HCT116 (cell line): ENCODE data around the gene PLD6. TPM values are rescaled to one million over a fixed set of nuclear protein-coding genes. Genes with fewer than 3 reads are reported as not detected.

Experiments used
- ATAC-seq: fragments of 200-7000 bp; cut with Tn5 transposase; 2 replicates; pipeline ENCODE4 v1.9.1; 2020; ENCODE audit warnings: mild to moderate bottlenecking, moderate library complexity
- BruUV-seq: library from RNA; stranded (reverse); fragments of 400-500 nt; replicated peaks from 2 replicates; lab custom pipeline; 2021; lab: Mats Ljungman, UMichigan
- CTCF ChIA-PET: fragments of 300-600 bp; sonication (Branson Sonifier 250); formaldehyde crosslinking; loops from one replicate; lab custom pipeline; 2021; ENCODE audit warnings: antibody characterized with exemption; lab: Charles Lee
- POLR2A ChIA-PET: fragments of 300-600, 350-600 bp; sonication (Branson Sonifier 250); formaldehyde crosslinking; loops from one replicate; lab custom pipeline; 2021; ENCODE audit warnings: antibody characterized with exemption; lab: Charles Lee
- RAD21 ChIA-PET, 2 experiments: fragments of 300-600 bp; sonication (Branson Sonifier 250); formaldehyde crosslinking; loops; one replicate each; lab custom pipeline; 2023; ENCODE audit warnings: low total read pairs in 2 of 2; ENCODE audit not compliant: uncharacterized antibody in 2 of 2, unreplicated experiment in 2 of 2, low non-redundant PET in 1 of 2; lab: Charles Lee
- DNase-seq: peaks from one replicate; pipeline ENCODE4 v3.0.0-alpha.2; 2010; ENCODE audit warnings: low read depth, low spot score
- H2AFZ ChIP-seq: fragments of 200-600 bp; shearing (Covaris generic), sonication (generic); 2 replicates; pipeline ENCODE4 v1.6.1; 2017; ENCODE audit warnings: low read depth, mixed run types, mixed read lengths, antibody characterized with exemption, low read length; ENCODE audit not compliant: poor library complexity, severe bottlenecking
- H3K27ac ChIP-seq: 2 replicates; pipeline ENCODE4 v1.5.1; 2012; ENCODE audit warnings: low read depth, low read length
- H3K27me3 ChIP-seq: fragments of 200-600 bp; sonication (generic); 2 replicates; pipeline ENCODE4 v1.6.1; 2016; ENCODE audit warnings: mixed run types, low read length, mixed read lengths; ENCODE audit not compliant: insufficient read depth
- H3K36me3 ChIP-seq, 2 experiments: fragments of 200-500 bp in 1 of 2; fragments of 200-600 bp in 1 of 2; sonication (Bioruptor generic) in 1 of 2; sonication (generic) in 1 of 2; 2 replicates each; pipeline versions ENCODE4 v1.5.1 to v1.6.1; 2014 to 2016; ENCODE audit warnings: low read length in 2 of 2, inconsistent platforms in 1 of 2, mixed read lengths in 1 of 2, mixed run types in 1 of 2; ENCODE audit not compliant: insufficient read depth in 2 of 2, control insufficient read depth in 1 of 2
- H3K4me1 ChIP-seq, 2 experiments: fragments of 200-600 bp in 1 of 2; sonication (generic) in 1 of 2; 2 replicates each; pipeline versions ENCODE4 v1.5.1 to v1.6.1; 2012 to 2017; ENCODE audit warnings: low read length in 2 of 2, inconsistent platforms in 1 of 2, mild to moderate bottlenecking in 1 of 2, mixed read lengths in 1 of 2, mixed run types in 1 of 2, moderate library complexity in 1 of 2; ENCODE audit not compliant: insufficient read depth in 2 of 2, control insufficient read depth in 1 of 2
- H3K4me2 ChIP-seq: fragments of 200-600 bp; sonication (generic); 2 replicates; pipeline ENCODE4 v1.6.1; 2017; ENCODE audit warnings: mixed run types, low read length, mixed read lengths
- H3K4me3 ChIP-seq, 2 experiments: fragments of 200-600 bp in 1 of 2; sonication (generic) in 1 of 2; replicated peaks in 1 of 2; 2 replicates each; pipeline ENCODE4 v1.5.1; 2011 to 2016; ENCODE audit warnings: low read length in 2 of 2, control low read depth in 1 of 2, low read depth in 1 of 2, mild to moderate bottlenecking in 1 of 2, mixed read lengths in 1 of 2, mixed run types in 1 of 2
- H3K79me2 ChIP-seq: fragments of 200-600 bp; sonication (generic); 2 replicates; pipeline ENCODE4 v1.6.1; 2017; ENCODE audit warnings: mild to moderate bottlenecking, mixed run types, low read length, moderate library complexity, mixed read lengths; ENCODE audit not compliant: insufficient read depth
- H3K9ac ChIP-seq: fragments of 200-600 bp; sonication (generic); 2 replicates; pipeline ENCODE4 v1.6.1; 2016; ENCODE audit warnings: low read length, mixed read lengths
- H3K9me2 ChIP-seq: fragments of 200-600 bp; sonication (generic), shearing (Covaris generic); 2 replicates; pipeline ENCODE4 v1.6.1; 2017; ENCODE audit warnings: mixed run types, mild to moderate bottlenecking, moderate library complexity; ENCODE audit not compliant: insufficient read depth
- H3K9me3 ChIP-seq, 2 experiments: fragments of 200-500 bp in 1 of 2; fragments of 200-600 bp in 1 of 2; sonication (Bioruptor generic) in 1 of 2; sonication (generic) in 1 of 2; 2 replicates each; pipeline ENCODE4 v1.6.1; 2014 to 2017; ENCODE audit warnings: low read length in 2 of 2, mixed read lengths in 2 of 2, inconsistent platforms in 1 of 2, low read depth in 1 of 2, mild to moderate bottlenecking in 1 of 2, mixed run types in 1 of 2, moderate library complexity in 1 of 2; ENCODE audit not compliant: control insufficient read depth in 1 of 2, insufficient read depth in 1 of 2
- H4K20me1 ChIP-seq: fragments of 200-600 bp; sonication (generic), shearing (Covaris generic); 2 replicates; pipeline ENCODE4 v1.6.1; 2017; ENCODE audit warnings: mixed run types, mild to moderate bottlenecking, moderate library complexity; ENCODE audit not compliant: insufficient read depth
- CEBPB ChIP-seq: IDR thresholded peaks from 2 replicates; pipeline ENCODE4 v1.6.1; 2012; ENCODE audit warnings: low read depth
- EGR1 ChIP-seq: IDR thresholded peaks from 2 replicates; pipeline ENCODE4 v1.6.1; 2012; ENCODE audit warnings: low read depth
- EZH2 ChIP-seq: fragments of 200-600 bp; sonication (generic); IDR thresholded peaks from 2 replicates; pipeline ENCODE4 v1.6.1; 2017; ENCODE audit warnings: antibody characterized with exemption, mixed run types
- POLR2AphosphoS5 ChIP-seq: IDR thresholded peaks from 2 replicates; pipeline ENCODE4 v1.6.1; 2011; ENCODE audit warnings: mild to moderate bottlenecking, low read depth, low read length, moderate library complexity
- SIN3A ChIP-seq: IDR thresholded peaks from 2 replicates; pipeline ENCODE4 v1.6.1; 2012; ENCODE audit warnings: low read depth
- SRF ChIP-seq: IDR thresholded peaks from 2 replicates; pipeline ENCODE4 v1.6.1; 2012; ENCODE audit warnings: low read depth
- TCF7L2 ChIP-seq: IDR thresholded peaks from 2 replicates; pipeline ENCODE4 v1.7.0; 2011; ENCODE audit warnings: borderline replicate concordance, inconsistent platforms; ENCODE audit not compliant: insufficient read depth, insufficient read length; ENCODE audit errors: extremely low read depth
- YY1 ChIP-seq: IDR thresholded peaks from 2 replicates; pipeline ENCODE4 v1.6.1; 2011; ENCODE audit warnings: low read length, low read depth, moderate library complexity, mild to moderate bottlenecking; ENCODE audit not compliant: insufficient replicate concordance; ENCODE audit errors: extremely low read depth
- intact Hi-C: fragments of 100-400 bp; cut with micrococcal nuclease; formaldehyde crosslinking; loops from 2 replicates; pipeline ENCODE4 v1.10.0; 2022
- total RNA-seq: library from RNA; stranded (reverse); gene quantifications from one replicate; pipeline ENCODE4 v1.2.1, GENCODE V29; 2021; ENCODE audit not compliant: unreplicated experiment
- TF ChIP-seq, protein P1 (sequence below): IDR thresholded peaks from 2 replicates; pipeline ENCODE4 v1.6.1; 2011; ENCODE audit warnings: mild to moderate bottlenecking, low read length, moderate library complexity; ENCODE audit not compliant: insufficient replicate concordance; ENCODE audit errors: extremely low read depth
- TF ChIP-seq, protein P2 (sequence below): IDR thresholded peaks from 2 replicates; pipeline ENCODE4 v1.6.1; 2012

Gene PLD6
- total RNA-seq, 1 experiment from 2014 or later, result 15.6 TPM

DNA sequence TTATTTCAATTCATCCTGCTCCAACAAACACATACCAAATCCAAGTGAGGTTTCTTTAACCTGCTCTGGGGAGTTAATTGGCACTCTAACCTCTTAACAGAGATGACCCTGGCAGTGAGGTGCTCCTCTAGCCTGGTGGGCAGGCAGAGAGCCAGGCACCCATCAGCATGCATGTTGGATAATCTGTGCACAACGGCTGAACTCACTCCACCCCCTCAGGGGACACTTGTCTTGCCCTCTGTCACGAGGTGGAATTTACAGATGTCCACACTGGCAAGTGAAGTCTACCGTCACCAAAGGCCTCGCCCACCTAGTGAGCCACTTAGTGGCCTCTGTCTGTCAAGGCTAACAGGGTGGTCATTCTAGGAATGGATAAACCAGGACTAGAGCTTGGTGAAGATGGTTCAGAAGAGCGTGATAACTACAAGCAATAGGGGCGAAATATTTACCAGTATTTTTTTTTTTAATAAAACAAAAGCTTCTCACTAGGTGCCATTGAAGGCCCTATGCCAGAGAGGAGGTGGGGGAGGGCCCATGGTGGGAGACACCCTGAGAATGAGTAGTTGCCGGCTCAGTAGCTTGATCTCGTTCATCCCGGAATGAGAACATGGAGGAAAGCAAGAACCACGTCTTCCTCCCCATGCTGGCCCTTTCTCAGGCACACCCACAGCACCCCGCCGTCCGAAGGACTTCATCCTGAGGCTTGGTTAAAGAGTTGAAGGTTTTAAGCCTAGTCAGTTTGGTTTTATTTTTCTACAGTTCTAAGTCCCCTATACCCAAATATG lies 25.2 kb downstream of the PLD6 start:
- no peak overlapping the region for H3K27ac ChIP-seq
- no peak overlapping the region for H3K4me3 ChIP-seq
- H2AFZ ChIP-seq, result no peak overlapping the region
- no peaks in the 10 kb centered on the region for H3K27me3 ChIP-seq
- peaks cover 2 to 4% of the 10 kb centered on the region in 2 experiments; a peak in 2 of 4 replicates for H3K4me1 ChIP-seq
- ChIA-PET RAD21 (no interaction called here), CTCF (no interaction called here), POLR2A (no interaction called here)
- H3K36me3 ChIP-seq, result peaks cover 35 to 47% of the 10 kb centered on the region in 2 experiments
- H3K4me2 ChIP-seq, result no peak overlapping the region
- DNase-seq, result no peak
- H3K79me2 ChIP-seq, result no peaks in the 10 kb centered on the region
- no peaks in the 10 kb centered on the region for H3K9me3 ChIP-seq
- intact Hi-C loops, result no loop called here
- BruUV-seq, result no TSS peak
- H3K9me2 ChIP-seq, result no peaks in the 10 kb centered on the region
- no peak for ATAC-seq
- no peak for TF ChIP-seq SIN3A
- TF ChIP-seq SRF, result no peak
- TF ChIP-seq YY1, result no peak
- TF ChIP-seq, protein P1, sequence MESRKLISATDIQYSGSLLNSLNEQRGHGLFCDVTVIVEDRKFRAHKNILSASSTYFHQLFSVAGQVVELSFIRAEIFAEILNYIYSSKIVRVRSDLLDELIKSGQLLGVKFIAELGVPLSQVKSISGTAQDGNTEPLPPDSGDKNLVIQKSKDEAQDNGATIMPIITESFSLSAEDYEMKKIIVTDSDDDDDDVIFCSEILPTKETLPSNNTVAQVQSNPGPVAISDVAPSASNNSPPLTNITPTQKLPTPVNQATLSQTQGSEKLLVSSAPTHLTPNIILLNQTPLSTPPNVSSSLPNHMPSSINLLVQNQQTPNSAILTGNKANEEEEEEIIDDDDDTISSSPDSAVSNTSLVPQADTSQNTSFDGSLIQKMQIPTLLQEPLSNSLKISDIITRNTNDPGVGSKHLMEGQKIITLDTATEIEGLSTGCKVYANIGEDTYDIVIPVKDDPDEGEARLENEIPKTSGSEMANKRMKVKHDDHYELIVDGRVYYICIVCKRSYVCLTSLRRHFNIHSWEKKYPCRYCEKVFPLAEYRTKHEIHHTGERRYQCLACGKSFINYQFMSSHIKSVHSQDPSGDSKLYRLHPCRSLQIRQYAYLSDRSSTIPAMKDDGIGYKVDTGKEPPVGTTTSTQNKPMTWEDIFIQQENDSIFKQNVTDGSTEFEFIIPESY, result no peak
- H4K20me1 ChIP-seq, result no peaks in the 10 kb centered on the region
- no peak overlapping the region for H3K9ac ChIP-seq

DNA sequence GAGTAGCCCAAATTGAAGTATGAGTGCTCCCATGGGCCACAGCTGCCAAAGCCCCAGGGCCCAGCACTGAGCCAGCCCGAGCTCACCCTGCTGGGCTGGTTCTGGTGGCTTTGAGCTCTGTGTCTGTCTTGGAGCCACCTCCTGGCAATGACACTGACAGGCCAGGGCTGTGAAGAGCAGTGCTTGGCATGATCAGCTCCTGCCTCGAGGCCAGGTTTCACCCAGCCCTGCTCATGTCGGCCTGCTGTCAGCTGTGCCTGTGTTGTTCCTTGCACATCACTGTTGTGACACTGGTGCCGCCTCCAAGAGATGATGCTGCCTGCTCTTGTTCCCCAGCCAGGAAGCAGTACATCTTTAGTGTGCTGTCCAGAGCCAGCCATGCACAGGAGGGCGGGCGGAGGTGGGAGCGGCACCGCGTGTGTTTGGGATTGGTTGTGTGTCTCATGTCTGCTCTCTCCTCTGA lies 26.0 kb downstream of the PLD6 start:
- no peak for TF ChIP-seq TCF7L2
- TF ChIP-seq SRF, result no peak
- TF ChIP-seq SIN3A, result no peak
- TF ChIP-seq, protein P2, sequence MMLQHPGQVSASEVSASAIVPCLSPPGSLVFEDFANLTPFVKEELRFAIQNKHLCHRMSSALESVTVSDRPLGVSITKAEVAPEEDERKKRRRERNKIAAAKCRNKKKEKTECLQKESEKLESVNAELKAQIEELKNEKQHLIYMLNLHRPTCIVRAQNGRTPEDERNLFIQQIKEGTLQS, result no peak
- TF ChIP-seq POLR2AphosphoS5, result no peak
- TF ChIP-seq EZH2, result no peak
- TF ChIP-seq CEBPB, result no peak
- no peak for TF ChIP-seq EGR1
- TF ChIP-seq, all 23 proteins: peak for 0
- H3K9me3 ChIP-seq, result no peaks in the 10 kb centered on the region
- ChIA-PET RAD21 (no interaction called here), POLR2A (no interaction called here), CTCF (no interaction called here)
- H3K4me1 ChIP-seq, result no peaks in the 10 kb centered on the region
- intact Hi-C loops, result no loop called here
- H3K27ac ChIP-seq, result no peak overlapping the region
- no peaks in the 10 kb centered on the region for H4K20me1 ChIP-seq
- H3K9ac ChIP-seq, result no peak overlapping the region
- H3K36me3 ChIP-seq, result peaks cover 39 to 51% of the 10 kb centered on the region in 2 experiments
- H3K79me2 ChIP-seq, result no peaks in the 10 kb centered on the region
- no peak overlapping the region for H2AFZ ChIP-seq
- no TSS peak for BruUV-seq
- H3K27me3 ChIP-seq, result no peaks in the 10 kb centered on the region
- H3K4me2 ChIP-seq, result no peak overlapping the region
- ATAC-seq, result no peak
- no peaks in the 10 kb centered on the region for H3K9me2 ChIP-seq
- DNase-seq, result no peak
- no peak overlapping the region for H3K4me3 ChIP-seq
